ENCODE results near the gene TRAF1.

- no peak for TF ChIP-seq POLR2A (IDR thresholded peaks at IDR 0.05)
- TF ChIP-seq CTCF (IDR thresholded peaks at IDR 0.05): no peak
Measured at GRCh38 chr9:120916991-120917880, 9.4 kb downstream of the TRAF1 start.

Data from testis (tissue), 2 donors.